ENCODE data around the gene SPSB4.

Gene SPSB4

DNA sequence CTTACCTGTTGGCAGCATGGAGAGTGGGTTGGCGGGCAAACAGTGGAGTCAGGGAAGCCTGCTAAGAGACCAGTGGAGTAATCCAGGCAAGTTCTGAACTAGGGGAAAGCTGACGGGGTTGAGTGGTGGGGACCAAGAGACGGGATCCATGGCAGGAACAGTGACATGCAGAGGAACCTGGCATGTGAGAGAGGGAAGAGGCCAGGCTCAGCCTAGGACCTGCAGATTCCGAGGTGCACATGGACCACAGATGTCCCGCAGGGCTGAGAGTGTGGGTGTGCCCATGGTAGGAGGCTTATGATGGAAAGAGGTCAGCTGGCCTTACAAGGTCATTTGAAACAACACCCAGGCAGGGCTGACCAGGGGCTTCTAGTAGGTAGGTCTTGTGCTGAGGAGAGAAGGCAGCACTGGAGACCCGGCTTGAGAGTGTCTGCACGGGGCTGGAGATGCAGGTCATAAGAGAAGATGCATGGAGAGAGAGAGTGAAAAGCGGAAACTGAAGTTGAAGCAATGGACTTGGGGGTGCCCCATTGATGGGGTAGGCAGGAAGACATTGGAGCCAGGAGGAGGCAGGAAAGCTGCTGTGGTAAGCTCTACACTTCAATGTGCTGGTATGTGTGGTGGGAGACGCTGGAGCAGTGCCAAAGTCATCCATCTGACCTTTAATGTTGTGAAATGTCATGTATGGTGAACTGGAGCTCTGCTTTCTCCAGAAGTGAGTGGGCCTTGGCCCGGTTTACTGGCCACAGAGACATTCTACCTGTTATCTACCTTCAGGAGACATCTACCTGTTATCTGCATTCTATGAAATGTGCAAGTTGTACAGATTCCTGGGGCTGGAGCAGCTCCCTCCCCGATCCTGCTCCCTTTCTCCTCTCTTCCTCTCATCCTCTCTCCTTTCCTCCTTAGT lies 4.6 kb downstream of the SPSB4 start:
- DNase-seq, result no peak

DNA sequence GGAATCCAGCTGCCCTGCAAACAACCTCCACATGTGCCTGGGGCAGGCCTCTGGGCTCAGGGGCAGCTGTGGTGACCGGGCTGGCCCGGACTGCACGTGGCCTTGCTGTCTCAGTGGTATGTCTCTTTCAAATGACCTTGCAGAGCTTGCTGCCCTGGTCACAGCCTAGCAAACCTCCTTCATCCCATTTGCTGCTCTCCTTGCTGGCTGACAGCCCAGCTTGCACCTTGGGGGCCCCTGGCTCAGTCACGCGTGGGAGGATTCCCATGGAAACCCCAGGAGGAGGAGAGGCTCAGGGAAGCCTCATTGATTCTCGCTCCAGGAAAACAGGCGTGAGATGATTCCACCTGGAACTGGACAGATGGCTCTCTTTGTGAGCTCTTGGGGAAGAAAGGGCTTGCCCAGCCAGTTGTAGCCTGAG lies 5.6 kb downstream of the SPSB4 start:
- no peak for DNase-seq

DNA sequence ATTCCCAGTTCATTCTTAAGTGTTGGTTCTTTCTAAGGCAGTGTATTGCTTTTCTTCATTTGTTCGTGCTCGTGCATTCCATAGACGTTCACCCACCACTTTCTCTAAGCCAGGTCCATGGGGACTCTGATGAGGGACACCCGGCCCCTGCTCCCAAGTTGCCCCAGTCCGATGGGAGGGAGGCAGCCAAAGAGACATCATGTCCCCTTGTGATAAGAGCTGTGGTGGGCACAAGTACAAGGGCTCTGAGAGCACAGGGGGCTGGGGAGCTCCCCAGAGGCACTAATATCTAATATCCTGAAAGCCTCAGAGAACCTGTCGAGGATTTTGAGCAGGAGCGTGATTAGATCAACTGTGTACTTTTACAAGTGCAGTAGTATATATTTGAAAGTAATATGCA lies 6.3 kb downstream of the SPSB4 start:
- DNase-seq, result no peak

DNA sequence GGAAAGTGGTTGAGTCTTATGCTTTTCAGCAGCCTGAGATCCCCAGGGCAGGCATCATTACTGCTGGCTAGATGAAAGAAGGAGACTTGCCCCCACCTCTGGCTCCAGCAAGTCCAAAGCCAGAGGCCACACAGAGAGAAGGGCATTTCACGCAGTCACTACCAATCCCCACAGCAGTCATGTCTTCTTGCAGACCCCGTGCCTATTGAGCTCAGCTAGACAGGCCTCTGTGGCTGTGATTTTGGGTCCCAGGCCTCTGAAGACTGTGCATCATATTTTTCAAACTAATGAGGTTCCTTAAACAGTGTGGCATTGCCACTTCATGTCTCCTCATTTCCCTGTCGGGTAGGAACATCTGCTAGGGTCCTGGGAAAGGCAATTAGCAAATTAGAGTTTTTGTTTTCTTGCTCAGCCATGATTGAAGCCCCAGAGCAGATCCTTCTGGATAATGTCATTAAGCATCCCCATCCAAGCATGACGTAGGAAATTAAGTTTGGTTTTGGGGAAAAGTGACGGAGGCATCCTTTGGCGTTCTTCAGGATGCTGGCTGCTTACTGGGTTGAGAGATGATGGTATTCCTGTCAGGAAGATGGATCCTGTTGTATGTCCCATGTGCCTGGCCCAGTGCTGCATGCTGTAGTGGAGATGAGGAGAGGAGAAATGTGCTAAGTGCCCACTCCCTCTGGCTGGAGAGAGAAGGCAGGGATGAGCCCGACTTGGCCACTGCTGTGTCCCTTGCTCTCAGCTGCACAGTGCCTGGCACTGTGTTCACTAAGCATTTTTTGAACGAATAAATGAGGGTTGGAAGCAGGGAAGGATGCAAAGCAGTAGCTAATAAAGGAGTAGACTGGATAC lies 7.0 kb downstream of the SPSB4 start:
- no peak for DNase-seq

DNA sequence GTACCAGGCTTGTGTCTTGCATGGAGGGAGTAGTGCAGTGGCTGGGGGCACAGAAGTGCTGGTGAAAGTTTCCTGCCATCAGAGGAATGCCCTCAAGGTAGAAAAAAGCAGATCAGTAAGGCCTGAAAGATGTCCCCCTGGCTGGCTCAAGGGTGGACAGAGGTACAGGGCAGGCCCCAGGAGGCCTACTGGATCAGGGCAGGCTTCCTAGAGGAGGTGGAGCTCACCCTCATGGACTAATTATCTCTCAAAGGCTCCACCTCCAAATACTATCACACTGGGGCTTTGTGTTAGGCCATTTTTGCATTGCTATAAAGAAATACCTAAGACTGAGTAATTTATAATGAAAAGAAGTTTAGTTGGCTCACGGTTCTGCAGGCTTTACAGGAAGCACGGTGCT lies 7.8 kb downstream of the SPSB4 start:
- DNase-seq, result no peak

DNA sequence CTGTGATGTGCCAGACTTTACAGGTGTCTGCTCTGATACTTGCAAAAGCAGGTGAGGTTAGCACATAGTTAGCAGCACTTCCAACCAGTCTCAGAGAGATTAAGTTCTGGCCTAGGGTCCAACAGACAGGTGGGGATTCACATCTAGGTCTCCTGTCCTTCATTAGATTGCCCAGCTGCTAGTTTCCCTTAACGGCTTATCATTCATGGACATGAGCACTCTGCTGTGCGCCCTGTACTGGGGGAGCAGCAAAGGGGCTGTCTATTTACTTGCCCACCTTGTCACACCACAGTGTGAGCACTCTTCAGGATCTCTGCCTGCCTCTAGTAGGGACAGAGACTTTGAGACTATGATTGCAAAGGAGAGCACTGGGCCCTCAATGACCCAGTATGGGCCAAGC lies 8.7 kb downstream of the SPSB4 start:
- DNase-seq, result no peak

DNA sequence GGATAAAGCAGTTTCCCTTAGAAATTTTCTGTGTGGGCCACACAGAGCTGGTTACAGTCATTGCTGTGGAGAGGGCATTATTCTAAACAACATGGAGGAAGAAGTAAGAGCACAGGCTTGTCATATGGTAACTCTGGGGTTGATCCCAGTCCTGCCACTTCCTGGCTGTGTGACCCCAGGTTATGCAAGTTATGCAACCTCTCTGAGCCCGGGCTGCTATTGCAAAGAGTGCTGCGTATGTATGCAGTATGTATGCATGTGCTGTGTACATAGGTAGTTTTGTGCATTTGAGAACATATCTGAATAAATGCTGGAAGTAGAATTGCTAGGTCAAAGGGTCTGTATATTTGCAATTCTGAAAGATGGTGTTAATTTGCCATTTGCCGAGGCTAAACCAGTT lies 9.2 kb downstream of the SPSB4 start:
- no peak for DNase-seq

DNA sequence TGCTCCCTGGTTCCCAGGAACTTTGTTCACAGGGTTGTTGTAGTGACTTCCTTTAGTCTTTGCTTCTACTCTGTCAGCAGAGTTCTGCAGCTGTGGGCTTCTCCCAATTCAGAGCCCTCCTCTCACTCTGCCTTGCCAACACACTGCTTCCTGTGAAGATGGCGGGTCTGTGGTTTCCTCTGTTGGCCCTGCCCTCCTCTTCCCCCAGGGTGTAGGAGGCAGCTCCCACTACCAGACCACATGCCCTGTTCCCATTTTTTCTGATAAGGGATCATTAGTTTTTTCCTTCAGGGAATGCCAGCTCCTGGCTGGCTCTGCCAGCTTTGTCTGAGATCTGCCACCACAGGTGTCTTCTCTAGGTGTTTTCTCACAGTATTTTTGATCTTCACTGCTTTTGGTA lies 12.7 kb downstream of the SPSB4 start:
- DNase-seq, result no peak

DNA sequence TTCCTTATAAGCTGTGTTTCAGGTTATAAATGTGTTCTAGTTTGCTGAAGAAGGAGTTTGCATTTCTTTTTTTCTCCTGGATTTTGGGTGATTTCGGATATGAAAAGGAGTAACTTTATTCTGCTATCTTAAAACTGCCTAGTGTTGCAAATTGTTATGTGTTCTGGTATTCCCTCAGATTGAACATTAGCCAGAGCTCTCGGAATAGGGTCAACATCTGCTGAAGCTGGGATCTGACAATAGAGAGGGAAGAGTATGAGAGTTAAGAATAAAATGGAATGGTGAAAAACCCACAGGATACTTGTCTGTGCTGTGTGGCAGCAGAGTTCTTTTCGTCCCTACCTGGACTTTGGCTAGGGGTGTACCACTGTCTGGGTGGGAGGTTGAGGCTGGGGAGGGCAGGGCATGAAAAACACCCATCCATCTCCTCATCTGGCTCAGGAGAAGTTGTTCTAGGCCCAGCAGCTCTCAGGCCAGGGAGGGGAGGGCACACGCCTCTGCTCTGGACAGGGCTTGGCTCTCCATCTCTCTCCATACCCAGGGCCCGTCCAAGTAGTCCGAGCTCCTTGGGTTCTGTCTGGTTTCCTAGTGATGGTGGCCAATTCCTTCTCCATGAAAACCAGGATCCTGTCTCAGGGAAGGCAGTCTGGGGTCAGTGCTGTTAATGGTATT lies 13.2 kb downstream of the SPSB4 start:
- no peak for DNase-seq

DNA sequence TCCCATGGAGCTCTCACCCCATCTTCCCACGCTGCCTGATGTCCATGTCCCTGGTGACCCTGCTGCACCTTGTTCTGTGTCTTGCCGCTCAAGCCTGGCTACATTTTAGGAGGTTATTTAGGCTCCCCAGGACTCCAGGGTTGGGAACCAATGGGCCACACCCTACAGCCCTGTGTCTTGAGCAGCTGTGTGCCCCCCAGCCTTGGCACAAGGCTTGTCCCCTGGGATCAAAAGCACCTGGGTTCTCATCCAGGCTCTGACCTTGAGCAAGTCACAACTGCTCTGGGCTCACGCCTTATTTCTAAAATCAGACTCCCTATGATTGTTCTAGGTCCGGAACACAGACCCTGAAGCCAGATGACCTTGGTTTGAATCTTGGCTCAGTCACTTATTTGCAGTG lies 14.1 kb downstream of the SPSB4 start:
- DNase-seq, result no peak

DNA sequence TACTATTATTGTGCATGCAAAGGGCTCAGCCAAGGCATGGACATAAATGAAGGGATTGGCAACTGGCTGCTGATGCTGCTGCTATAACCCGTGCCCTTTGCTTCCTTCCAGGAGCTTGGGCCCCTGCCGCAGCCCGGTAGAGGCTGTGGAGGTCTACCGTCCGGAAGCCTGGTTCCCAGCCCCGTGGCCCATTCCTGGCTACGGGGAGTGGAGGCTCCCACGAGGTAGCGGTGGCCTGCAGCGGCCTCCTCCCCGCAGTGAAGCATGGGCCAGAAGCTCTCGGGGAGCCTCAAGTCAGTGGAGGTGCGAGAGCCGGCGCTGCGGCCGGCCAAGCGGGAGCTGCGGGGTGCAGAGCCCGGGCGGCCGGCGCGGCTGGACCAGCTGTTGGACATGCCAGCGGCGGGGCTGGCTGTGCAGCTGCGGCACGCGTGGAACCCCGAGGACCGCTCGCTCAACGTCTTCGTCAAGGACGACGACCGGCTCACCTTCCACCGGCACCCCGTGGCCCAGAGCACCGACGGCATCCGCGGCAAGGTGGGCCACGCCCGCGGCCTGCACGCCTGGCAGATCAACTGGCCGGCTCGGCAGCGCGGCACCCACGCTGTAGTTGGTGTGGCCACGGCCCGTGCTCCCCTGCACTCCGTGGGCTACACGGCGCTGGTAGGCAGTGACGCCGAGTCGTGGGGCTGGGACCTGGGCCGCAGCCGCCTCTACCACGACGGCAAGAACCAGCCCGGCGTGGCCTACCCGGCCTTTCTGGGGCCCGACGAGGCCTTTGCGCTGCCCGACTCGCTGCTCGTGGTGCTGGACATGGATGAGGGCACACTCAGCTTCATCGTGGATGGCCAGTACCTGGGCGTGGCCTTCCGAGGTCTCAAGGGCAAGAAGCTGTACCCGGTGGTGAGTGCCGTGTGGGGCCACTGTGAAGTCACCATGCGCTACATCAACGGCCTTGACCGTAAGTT lies 15.0 kb downstream of the SPSB4 start:
- DNase-seq, result no peak

DNA sequence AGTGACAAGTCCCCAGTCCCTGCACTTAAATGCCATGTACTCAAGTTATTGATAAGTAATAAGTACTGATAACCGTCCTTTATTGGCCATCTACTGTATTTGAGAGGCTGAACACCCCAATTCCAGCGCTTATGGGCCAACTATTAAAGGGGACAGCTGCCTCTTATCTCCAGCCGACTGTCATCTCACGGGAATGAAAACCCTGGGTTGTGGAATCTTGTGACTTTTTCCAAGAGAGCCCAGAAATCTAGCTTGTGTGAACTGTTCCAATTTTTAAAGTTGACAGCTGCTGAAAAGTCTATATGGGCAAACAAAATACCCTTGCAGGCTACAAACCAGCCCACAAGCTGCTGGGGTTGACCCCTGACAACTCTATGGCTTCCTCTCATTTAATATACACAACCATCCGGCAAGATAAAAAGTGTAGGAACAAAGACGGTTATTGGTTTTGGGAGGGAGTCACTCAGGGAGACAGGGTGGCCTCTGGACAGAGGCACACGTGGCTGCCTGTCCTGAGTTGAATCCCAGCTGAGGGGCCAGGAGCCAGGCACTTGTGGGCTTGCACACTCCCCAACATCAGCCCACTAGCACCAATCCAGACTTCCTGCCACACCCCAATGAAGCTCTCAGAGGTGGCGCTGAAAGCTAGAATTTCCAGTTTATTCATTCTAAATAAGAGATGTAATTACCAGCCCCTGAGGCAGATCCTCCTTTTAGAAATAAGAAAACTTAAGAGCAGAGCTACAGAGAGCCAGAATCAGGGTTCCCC lies 16.2 kb downstream of the SPSB4 start:
- no peak for DNase-seq

DNA sequence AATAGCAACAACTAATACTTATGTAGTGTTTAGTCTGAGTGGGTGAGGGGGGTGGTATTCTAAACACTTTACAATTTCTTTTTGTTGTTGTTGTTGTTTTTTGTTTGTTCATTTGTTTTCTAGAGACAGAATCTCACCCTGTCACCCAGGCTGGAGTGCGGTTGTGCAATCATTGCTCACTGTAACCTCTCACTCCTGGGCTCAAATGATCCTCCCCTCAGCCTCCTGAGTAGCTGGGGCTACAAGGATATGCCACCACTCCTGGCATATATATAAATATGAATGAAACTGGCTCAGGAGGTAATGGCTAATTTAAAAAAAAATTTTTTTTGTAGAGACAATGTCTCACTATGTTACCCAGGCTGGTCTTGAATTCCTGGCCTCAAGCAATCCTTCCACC lies 19.1 kb downstream of the SPSB4 start:
- no peak for DNase-seq

DNA sequence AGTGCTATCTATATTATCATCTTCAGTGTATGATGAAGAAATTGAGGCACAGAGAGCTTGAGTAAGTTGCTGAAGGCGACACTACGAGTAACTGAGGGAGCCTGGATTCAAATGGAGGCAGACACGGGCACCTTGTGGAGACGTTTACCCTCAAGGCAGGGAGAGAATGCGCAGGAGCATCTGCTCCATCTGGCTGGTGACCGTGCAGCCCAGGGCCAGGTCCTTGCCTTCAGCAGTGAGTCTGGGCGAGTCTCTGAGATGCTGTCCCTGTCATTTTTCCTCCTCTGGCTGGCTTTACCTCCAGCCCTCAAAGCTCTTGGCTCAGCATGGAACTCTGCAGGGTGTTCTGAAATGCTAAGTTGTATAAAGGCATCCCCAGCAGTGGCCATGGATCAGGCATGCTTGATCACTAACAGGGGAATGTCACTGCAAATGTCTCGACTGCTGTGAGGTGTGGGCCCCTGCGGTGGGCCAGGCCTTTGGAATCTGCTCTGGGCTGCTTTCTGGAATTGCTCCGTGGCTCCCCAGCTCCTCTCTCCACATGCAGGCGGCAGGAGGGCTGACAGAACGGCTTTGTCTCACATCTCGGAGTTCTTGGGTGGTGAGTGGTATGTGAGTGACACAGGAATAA lies 19.7 kb downstream of the SPSB4 start:
- DNase-seq, result no peak

DNA sequence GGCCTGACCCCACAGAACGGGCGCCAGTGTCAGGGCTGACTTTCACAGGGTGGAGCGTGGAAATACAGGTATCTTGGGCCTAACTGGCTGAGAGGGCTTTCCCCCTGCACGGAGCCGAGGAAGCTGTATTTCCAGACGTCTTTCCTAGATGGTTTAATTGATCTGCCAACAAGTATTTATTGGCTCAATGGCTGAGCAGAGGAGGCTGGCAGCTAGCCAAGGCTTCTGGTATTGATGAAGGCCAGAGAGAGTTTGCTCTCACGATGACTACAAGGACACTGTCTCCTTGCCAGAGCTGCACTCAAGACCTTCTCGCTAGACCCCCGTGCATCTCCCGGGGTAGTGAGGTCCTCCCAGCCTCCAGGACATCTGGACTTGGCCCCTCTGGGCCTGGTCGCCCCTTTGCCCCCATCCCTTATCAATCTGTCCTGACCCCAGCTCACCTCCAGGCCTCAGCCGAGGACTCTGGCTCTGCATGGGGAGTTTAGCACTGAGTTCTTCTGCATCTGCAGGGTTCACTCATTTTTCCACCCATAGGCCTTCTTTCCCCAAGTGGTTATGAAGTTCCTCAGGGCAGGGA lies 20.6 kb downstream of the SPSB4 start:
- no peak for DNase-seq

DNA sequence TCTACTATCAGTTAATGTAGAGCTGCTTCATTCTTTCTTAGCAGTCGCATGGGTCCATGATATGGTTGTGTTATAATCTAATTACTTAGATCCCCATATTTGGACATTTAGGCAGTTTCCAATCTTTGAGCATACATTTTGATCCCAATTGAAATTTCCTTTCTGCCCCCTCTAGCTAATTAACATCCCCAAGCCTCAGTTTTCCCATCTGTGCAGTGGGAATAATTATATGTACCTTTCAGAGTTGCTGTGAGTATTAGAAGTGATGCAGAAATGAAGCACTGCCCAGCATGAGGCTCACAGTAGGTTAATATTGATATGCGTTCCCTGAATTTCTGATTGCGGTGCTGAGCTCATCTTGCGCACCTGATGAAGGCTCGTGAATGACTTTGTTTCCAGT lies 21.8 kb downstream of the SPSB4 start:
- DNase-seq, result no peak

DNA sequence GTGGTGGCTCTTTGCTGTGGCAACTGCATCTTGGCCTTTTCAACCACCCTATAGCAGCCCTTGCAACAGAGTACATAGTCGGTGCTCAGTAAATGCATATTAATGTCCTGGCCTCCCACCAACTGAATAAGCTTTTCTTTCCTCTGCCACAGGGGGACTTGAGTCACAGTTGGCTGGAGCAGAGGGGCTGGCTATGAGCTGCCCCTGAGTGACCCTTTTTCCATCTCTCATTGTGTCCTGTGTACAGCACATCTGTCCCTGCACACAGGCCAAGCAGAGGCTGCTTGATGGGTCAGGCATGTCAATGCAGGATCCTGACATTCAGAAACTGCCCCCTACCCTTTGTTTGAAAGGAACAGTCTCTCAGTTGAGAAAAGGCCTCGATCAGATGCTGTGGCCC lies 22.4 kb downstream of the SPSB4 start:
- no peak for DNase-seq

DNA sequence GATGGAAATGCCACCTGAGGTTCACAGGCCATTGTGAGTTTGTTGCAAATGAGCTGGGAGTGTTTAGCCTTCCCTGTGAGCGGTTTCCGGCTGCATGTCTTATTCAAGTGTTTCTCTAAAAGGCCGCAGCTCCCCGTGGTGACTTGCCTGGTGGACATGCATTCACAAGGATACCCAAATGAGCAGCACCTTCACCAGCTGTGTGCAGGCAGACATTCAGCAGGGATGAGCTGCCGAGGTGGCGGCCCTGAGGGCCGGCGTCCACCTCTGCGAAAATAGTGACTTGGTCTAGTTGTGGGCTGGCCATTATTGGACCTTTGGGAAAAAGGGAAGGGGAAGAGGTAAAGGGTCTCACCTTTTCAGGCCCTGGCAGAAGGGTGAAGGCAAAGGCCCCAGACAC lies 23.4 kb downstream of the SPSB4 start:
- DNase-seq, result no peak

DNA sequence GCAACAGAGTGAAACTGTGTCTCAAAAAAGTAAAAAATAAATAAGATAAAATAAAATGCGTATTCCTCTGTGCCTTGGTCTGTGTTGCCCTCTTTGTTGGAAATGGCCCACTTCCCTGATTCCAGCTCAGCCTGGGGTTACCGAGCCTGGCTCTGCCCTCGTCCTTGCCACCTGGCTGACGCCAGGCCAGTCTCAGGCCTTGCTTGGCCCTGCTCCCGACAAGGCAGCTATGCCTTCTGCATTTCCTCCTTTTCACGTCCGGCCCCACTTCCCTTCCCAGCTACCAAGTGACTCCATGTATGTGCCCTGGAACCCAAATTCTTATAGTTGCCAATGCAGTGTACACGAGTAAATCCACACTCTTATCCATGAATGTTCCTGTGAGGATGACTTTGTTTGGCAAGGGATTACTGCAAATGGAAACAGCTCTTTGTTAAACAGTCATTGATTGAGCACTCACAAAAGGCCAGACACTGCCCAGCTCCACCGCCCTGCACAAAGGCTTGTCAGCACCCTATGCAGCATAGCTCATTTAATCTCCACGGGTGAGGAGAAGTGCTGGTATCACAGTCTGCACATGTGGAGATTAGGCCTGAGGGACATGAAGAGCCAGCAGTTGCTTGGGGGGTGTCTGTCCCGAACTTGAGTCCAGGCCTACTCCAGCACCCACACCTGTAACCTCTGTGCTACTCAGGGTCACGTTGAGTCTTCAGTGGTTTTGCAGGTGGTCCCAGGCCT lies 25.1 kb downstream of the SPSB4 start:
- DNase-seq, result no peak

All from activated CD4-positive, alpha-beta T cell treated with anti-CD3 and anti-CD28 coated beads for 1 hour (primary cell).